OCI-LY1 (cell line): ENCODE data around the gene WDR5.

Source experiments
- H2AFZ ChIP-seq: fragments of 200-600 bp; sonication (generic), shearing (Covaris generic); 2 replicates; pipeline ENCODE4 v1.6.0; 2014; ENCODE audit warnings: antibody characterized with exemption, mild to moderate bottlenecking, low read length
- H3F3A ChIP-seq: fragments of 200-600 bp; sonication (generic), shearing (Covaris generic); 2 replicates; pipeline ENCODE4 v1.6.0; 2014; ENCODE audit warnings: mild to moderate bottlenecking, antibody characterized with exemption, low read length, moderate library complexity; ENCODE audit not compliant: insufficient read depth
- H3K27ac ChIP-seq: fragments of 200-600 bp; sonication (generic); 2 replicates; pipeline ENCODE4 v1.5.1; 2014; ENCODE audit warnings: low read length, mixed run types, mild to moderate bottlenecking, low read depth; ENCODE audit not compliant: poor library complexity, severe bottlenecking
- H3K27me3 ChIP-seq: fragments of 200-600 bp; sonication (generic); 2 replicates; pipeline ENCODE4 v1.6.0; 2014; ENCODE audit warnings: antibody characterized with exemption, mild to moderate bottlenecking, low read length, moderate library complexity; ENCODE audit not compliant: insufficient read depth
- H3K36me3 ChIP-seq: fragments of 200-600 bp; sonication (generic); 2 replicates; pipeline ENCODE4 v1.6.1; 2014; ENCODE audit warnings: mild to moderate bottlenecking, antibody characterized with exemption, low read length, moderate library complexity, mixed read lengths; ENCODE audit not compliant: insufficient read depth
- H3K4me1 ChIP-seq: fragments of 200-600 bp; sonication (generic); 2 replicates; pipeline ENCODE4 v1.5.1; 2014; ENCODE audit warnings: mild to moderate bottlenecking, low read length, moderate library complexity; ENCODE audit not compliant: insufficient read depth, severe bottlenecking
- H3K4me2 ChIP-seq: fragments of 200-600 bp; sonication (generic), shearing (Covaris generic); 2 replicates; pipeline ENCODE4 v1.6.1; 2014; ENCODE audit warnings: low read length
- H3K4me3 ChIP-seq: fragments of 200-600 bp; sonication (generic); 2 replicates; pipeline ENCODE4 v1.5.1; 2014; ENCODE audit warnings: low read length, low read depth, mild to moderate bottlenecking, mixed read lengths; ENCODE audit not compliant: poor library complexity, severe bottlenecking
- H3K79me2 ChIP-seq: fragments of 200-600 bp; shearing (Covaris generic); 2 replicates; pipeline ENCODE4 v1.6.1; 2016; ENCODE audit warnings: mixed run types, low read length, mixed read lengths; ENCODE audit not compliant: insufficient read depth
- H3K9ac ChIP-seq: fragments of 200-600 bp; sonication (generic), shearing (Covaris generic); 2 replicates; pipeline ENCODE4 v1.6.1; 2014; ENCODE audit warnings: mild to moderate bottlenecking, low read length, mixed read lengths
- H3K9me2 ChIP-seq: fragments of 200-600 bp; sonication (generic), shearing (Covaris generic); 2 replicates; pipeline ENCODE4 v1.6.1; 2014; ENCODE audit warnings: low read depth, mild to moderate bottlenecking, low read length, mixed read lengths
- H3K9me3 ChIP-seq: fragments of 200-600 bp; shearing (Covaris generic); 2 replicates; pipeline ENCODE4 v1.6.1; 2014; ENCODE audit warnings: low read length, mixed read lengths
- H4K20me1 ChIP-seq: fragments of 200-600 bp; sonication (generic), shearing (Covaris generic); 2 replicates; pipeline ENCODE4 v1.6.0; 2016; ENCODE audit warnings: mild to moderate bottlenecking, low read length; ENCODE audit not compliant: insufficient read depth
- EZH2 ChIP-seq: fragments of 200-600 bp; sonication (generic), shearing (Covaris generic); IDR thresholded peaks from 2 replicates; pipeline ENCODE4 v1.8.0; 2017; ENCODE audit warnings: borderline replicate concordance, mixed run types, mild to moderate bottlenecking, antibody characterized with exemption, low read length, moderate library complexity, mixed read lengths
- TF ChIP-seq, protein P1 (sequence below): fragments of 200-600 bp; sonication (generic), shearing (Covaris generic); IDR thresholded peaks from 2 replicates; pipeline ENCODE4 v1.5.1; 2017; ENCODE audit warnings: mild to moderate bottlenecking, antibody characterized with exemption, low read length, moderate library complexity, mixed read lengths

Gene WDR5

DNA sequence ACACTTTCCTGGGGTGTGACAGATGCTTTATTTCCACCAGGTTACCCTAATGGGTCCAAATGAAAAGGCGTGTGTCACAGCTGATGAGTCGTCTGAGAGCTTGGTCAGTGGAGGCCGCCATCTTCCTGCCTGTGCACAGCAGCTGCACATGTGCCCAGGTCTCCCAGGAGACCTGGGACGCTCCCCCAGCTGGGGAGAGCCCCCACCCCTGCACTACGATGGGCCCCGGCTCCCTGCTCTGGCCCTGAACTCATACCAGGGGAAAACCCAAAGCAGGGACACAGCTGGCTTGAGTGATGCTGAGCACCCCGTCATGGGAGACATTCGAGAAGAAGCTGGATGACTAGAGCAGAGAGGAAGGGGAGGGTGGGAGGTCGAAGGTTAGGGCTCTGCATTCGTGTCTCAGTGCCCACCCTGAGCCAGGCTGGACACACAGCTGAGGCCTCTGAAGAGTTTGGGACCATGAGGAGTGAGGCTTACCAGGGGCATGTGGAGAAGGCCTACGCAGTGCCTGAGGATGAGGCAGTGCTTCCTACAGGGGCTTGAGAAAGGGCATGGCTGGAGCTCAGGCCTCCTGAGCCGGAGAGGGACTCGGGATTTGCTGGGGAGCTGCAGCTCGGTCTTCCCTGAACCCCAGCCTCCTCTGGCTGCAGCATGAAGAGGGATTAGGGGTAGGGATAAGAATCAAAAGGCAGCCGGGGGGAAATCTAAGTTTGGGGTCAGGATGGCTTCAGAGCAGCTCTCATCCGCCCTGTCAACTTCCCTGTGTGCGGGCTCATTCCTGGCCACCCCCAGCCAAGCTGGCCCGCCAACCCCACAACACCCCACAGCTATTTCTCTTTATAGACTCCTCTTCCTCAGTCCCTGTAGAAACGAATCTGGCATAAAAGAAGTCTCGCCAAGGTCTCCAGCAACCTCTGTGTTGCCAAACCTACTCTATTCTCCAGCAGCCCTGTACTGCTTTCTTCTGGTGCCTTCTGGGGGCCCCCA, 70.7 kb downstream of the WDR5 start:
- H4K20me1 ChIP-seq: no peaks in the 10 kb centered on the region
- no peak overlapping the region; the same call in 1 of the 2 replicates for H3K9ac ChIP-seq
- no peak overlapping the region for H3K4me3 ChIP-seq
- H3K9me2 ChIP-seq: no peaks in the 10 kb centered on the region
- no peak overlapping the region for H2AFZ ChIP-seq
- no peaks in the 10 kb centered on the region for H3K9me3 ChIP-seq
- no peaks in the 10 kb centered on the region for H3K27me3 ChIP-seq
- no peaks in the 10 kb centered on the region for H3K79me2 ChIP-seq
- no peak for TF ChIP-seq EZH2
- TF ChIP-seq, protein P1, sequence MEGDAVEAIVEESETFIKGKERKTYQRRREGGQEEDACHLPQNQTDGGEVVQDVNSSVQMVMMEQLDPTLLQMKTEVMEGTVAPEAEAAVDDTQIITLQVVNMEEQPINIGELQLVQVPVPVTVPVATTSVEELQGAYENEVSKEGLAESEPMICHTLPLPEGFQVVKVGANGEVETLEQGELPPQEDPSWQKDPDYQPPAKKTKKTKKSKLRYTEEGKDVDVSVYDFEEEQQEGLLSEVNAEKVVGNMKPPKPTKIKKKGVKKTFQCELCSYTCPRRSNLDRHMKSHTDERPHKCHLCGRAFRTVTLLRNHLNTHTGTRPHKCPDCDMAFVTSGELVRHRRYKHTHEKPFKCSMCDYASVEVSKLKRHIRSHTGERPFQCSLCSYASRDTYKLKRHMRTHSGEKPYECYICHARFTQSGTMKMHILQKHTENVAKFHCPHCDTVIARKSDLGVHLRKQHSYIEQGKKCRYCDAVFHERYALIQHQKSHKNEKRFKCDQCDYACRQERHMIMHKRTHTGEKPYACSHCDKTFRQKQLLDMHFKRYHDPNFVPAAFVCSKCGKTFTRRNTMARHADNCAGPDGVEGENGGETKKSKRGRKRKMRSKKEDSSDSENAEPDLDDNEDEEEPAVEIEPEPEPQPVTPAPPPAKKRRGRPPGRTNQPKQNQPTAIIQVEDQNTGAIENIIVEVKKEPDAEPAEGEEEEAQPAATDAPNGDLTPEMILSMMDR: no peak
- H3F3A ChIP-seq: no peaks in the 10 kb centered on the region
- no peak overlapping the region for H3K4me2 ChIP-seq
- peaks cover 42% of the 10 kb centered on the region for H3K4me1 ChIP-seq
- peak overlapping the region; percentile 97 for H3K27ac ChIP-seq
- H3K36me3 ChIP-seq: no peaks in the 10 kb centered on the region

DNA sequence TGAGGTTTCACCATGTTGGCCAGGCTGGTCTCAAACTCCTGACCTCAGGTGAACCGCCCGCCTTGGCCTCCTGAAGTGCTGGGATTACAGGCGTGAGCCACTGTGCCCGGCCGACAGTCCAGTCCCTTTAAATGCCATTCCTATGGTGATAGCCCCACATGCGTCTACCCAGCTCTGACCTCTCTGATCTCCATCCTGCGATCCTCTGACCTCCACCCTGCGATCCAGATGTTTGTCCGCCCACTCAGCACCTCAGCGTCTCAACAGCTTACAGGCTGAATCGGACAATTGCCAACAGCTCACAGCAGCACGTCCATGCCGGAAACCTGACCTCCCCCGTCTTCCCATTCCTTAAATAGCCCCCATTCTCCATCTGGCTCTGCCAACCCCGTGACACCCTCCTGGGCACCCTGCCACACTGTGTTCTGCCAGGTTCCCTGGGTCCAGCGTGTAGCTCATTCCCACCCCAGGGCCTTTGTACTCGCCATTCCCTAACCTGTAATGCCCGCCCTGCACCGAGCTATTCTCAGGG, 72.5 kb downstream of the WDR5 start:
- no peaks in the 10 kb centered on the region for H3K79me2 ChIP-seq
- no peaks in the 10 kb centered on the region for H3K27me3 ChIP-seq
- no peaks in the 10 kb centered on the region for H3K9me3 ChIP-seq
- no peak overlapping the region for H3K9ac ChIP-seq
- no peak overlapping the region for H3K4me2 ChIP-seq
- peaks cover 36% of the 10 kb centered on the region for H3K4me1 ChIP-seq
- TF ChIP-seq, protein P1: no peak
- TF ChIP-seq EZH2: no peak
- H3K36me3 ChIP-seq: no peaks in the 10 kb centered on the region
- H3K27ac ChIP-seq: no peak overlapping the region
- no peak overlapping the region for H3K4me3 ChIP-seq
- no peaks in the 10 kb centered on the region for H3F3A ChIP-seq
- H2AFZ ChIP-seq: no peak overlapping the region
- no peaks in the 10 kb centered on the region for H4K20me1 ChIP-seq
- no peaks in the 10 kb centered on the region for H3K9me2 ChIP-seq

DNA sequence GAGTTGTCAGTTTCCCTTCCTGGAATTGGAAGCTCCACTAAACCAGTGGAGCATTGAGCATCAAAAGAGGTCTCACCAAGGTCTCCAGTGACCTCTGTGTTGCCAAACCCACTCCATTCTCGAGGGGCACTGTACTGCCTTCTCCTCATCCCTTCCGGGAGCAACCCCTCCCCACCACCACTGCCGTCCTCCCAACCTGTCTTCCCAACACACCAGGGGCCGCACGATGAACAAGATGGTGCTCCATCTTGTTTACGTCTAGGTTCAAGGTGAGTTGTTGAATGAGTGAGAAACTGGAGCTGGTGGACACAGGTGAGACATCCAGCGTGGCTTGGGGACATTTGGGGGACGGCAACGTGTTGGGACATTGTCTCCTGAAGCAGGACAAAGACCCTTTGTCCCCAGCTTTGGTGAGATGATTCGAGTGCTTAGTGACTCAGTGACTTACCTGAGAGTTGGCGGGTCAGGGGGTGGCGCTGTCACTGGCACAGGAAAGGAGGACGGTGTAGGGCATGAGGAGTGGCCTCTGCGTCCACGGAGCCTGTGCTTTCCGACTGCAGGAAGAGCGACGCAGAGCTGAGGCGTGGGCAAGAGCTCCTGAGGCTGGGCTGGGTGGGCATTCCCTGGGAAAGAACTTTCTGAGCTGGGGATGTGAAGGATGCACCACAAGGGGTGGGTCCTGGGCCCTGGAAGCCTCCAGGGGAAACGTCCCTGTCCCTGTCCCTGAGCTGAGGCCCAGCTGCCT, 73.3 kb downstream of the WDR5 start:
- Histone ChIP-seq H3K27me3 (no peaks in the 10 kb centered on the region), H3K79me2 (no peaks in the 10 kb centered on the region), H3K9ac (no peak overlapping the region), H3K4me1 (peaks cover 35% of the 10 kb centered on the region), H3K9me3 (no peaks in the 10 kb centered on the region), H3K9me2 (no peaks in the 10 kb centered on the region), H2AFZ (no peak overlapping the region), H4K20me1 (no peaks in the 10 kb centered on the region), H3K4me2 (no peak overlapping the region), H3K4me3 (no peak overlapping the region), H3F3A (no peaks in the 10 kb centered on the region), H3K36me3 (no peaks in the 10 kb centered on the region), H3K27ac (no peak overlapping the region)
- TF ChIP-seq, protein P1: no peak
- TF ChIP-seq EZH2: no peak
